MM.1S (cell line): ENCODE measurements around the gene DSC1.
"Not testable (repeated sequence)": the region's sequence is repeated elsewhere in the genome, so short reads cannot be mapped to it uniquely, and the experiment has no call there.

ENCODE experiments used
- DNase-seq: peaks from one replicate; pipeline ENCODE4 v3.0.0-alpha.2; 2015
- H2AFZ ChIP-seq: fragments of 300-600 bp; sonication (generic); 2 replicates; pipeline ENCODE4 v1.6.0; 2016; ENCODE audit warnings: antibody characterized with exemption, low read length
- H3F3A ChIP-seq: fragments of 300-600 bp; sonication (generic); 2 replicates; pipeline ENCODE4 v1.6.1; 2016; ENCODE audit warnings: mild to moderate bottlenecking, antibody characterized with exemption, low read length, moderate library complexity, mixed read lengths; ENCODE audit not compliant: insufficient read depth
- H3K27ac ChIP-seq: fragments of 300-600 bp; sonication (generic); 2 replicates; pipeline ENCODE4 v1.5.1; 2016; ENCODE audit warnings: mild to moderate bottlenecking, low read length
- H3K27me3 ChIP-seq: fragments of 300-600 bp; sonication (generic); replicated peaks from 2 replicates; pipeline ENCODE4 v1.6.0; 2016; ENCODE audit warnings: low read length; ENCODE audit not compliant: insufficient read depth
- H3K36me3 ChIP-seq: fragments of 300-600 bp; sonication (generic); replicated peaks from 2 replicates; pipeline ENCODE4 v1.6.1; 2016; ENCODE audit warnings: mild to moderate bottlenecking, low read length, mixed read lengths; ENCODE audit not compliant: insufficient read depth
- H3K4me1 ChIP-seq: fragments of 300-600 bp; sonication (generic); 2 replicates; pipeline ENCODE4 v1.6.1; 2016; ENCODE audit warnings: low read length, mixed read lengths
- H3K4me2 ChIP-seq: fragments of 300-600 bp; sonication (generic); 2 replicates; pipeline ENCODE4 v1.6.0; 2016; ENCODE audit warnings: low read depth, low read length
- H3K4me3 ChIP-seq: fragments of 300-600 bp; sonication (generic); 2 replicates; pipeline ENCODE4 v1.5.1; 2016; ENCODE audit warnings: low read length, mixed read lengths
- H3K79me2 ChIP-seq: fragments of 300-600 bp; sonication (generic); 2 replicates; pipeline ENCODE4 v1.6.1; 2016; ENCODE audit warnings: mixed run types, low read length, mixed read lengths
- H3K9ac ChIP-seq: fragments of 300-600 bp; sonication (generic); 2 replicates; pipeline ENCODE4 v1.6.1; 2016; ENCODE audit warnings: low read length, mixed read lengths
- H3K9me2 ChIP-seq: fragments of 300-600 bp; sonication (generic); replicated peaks from 2 replicates; pipeline ENCODE4 v1.6.1; 2016; ENCODE audit warnings: mild to moderate bottlenecking, low read length, mixed read lengths; ENCODE audit not compliant: insufficient read depth
- H3K9me3 ChIP-seq: fragments of 300-600 bp; sonication (generic); replicated peaks from 2 replicates; pipeline ENCODE4 v1.6.1; 2016; ENCODE audit warnings: mild to moderate bottlenecking, low read length, mixed read lengths; ENCODE audit not compliant: insufficient read depth
- H4K20me1 ChIP-seq: fragments of 300-600 bp; sonication (generic); 2 replicates; pipeline ENCODE4 v1.6.1; 2016; ENCODE audit warnings: mild to moderate bottlenecking, low read length, moderate library complexity, mixed read lengths; ENCODE audit not compliant: insufficient read depth
- EZH2 ChIP-seq: fragments of 300-600 bp; sonication (generic); optimal IDR thresholded peaks from 2 replicates; pipeline ENCODE3; 2017; ENCODE audit warnings: low read depth, mild to moderate bottlenecking, antibody characterized with exemption, low read length, mixed read lengths
- EZH2phosphoT487 ChIP-seq: fragments of 300-600 bp; sonication (generic); IDR thresholded peaks from 2 replicates; pipeline ENCODE4 v1.6.1; 2018; ENCODE audit warnings: antibody characterized with exemption, low read length
- TF ChIP-seq, protein P1 (sequence below): fragments of 300-600 bp; sonication (generic); IDR thresholded peaks from 2 replicates; pipeline ENCODE4 v1.5.1; 2016; ENCODE audit warnings: antibody characterized with exemption, low read length, mixed read lengths

Gene DSC1

DNA sequence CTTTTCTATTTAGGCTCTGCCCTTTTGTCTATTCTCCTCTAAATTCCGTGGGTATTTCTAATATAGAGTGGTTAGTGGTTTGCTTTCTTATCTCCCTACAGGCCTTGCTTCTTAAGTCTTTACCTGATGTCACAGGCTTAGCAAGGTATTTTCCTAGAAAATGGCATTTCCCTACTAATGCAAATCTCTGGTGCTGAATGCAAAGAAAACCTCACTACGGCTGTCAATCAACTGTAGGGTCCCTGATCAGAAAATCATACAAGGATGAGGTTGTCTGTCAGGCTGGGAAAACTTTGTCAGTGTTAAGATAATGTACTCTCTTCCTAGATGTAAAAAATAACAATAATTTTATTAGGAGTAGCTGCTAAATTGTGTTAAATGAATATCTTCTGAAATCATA, 27.1 kb upstream of the DSC1 start:
- Histone ChIP-seq H3K9me2 (no peaks in the 10 kb centered on the region), H3K9ac (no peak overlapping the region), H3F3A (no peaks in the 10 kb centered on the region), H4K20me1 (no peaks in the 10 kb centered on the region), H3K36me3 (no peaks in the 10 kb centered on the region), H3K4me2 (no peak overlapping the region), H3K27ac (no peak overlapping the region), H3K4me1 (no peaks in the 10 kb centered on the region), H3K4me3 (no peak overlapping the region), H3K79me2 (no peaks in the 10 kb centered on the region), H3K9me3 (no peaks in the 10 kb centered on the region), H3K27me3 (no peaks in the 10 kb centered on the region), H2AFZ (no peak overlapping the region)
- TF ChIP-seq EZH2phosphoT487 (no peak), EZH2 (no peak)
- TF ChIP-seq, protein P1, sequence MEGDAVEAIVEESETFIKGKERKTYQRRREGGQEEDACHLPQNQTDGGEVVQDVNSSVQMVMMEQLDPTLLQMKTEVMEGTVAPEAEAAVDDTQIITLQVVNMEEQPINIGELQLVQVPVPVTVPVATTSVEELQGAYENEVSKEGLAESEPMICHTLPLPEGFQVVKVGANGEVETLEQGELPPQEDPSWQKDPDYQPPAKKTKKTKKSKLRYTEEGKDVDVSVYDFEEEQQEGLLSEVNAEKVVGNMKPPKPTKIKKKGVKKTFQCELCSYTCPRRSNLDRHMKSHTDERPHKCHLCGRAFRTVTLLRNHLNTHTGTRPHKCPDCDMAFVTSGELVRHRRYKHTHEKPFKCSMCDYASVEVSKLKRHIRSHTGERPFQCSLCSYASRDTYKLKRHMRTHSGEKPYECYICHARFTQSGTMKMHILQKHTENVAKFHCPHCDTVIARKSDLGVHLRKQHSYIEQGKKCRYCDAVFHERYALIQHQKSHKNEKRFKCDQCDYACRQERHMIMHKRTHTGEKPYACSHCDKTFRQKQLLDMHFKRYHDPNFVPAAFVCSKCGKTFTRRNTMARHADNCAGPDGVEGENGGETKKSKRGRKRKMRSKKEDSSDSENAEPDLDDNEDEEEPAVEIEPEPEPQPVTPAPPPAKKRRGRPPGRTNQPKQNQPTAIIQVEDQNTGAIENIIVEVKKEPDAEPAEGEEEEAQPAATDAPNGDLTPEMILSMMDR: no peak
- DNase-seq: no peak

DNA sequence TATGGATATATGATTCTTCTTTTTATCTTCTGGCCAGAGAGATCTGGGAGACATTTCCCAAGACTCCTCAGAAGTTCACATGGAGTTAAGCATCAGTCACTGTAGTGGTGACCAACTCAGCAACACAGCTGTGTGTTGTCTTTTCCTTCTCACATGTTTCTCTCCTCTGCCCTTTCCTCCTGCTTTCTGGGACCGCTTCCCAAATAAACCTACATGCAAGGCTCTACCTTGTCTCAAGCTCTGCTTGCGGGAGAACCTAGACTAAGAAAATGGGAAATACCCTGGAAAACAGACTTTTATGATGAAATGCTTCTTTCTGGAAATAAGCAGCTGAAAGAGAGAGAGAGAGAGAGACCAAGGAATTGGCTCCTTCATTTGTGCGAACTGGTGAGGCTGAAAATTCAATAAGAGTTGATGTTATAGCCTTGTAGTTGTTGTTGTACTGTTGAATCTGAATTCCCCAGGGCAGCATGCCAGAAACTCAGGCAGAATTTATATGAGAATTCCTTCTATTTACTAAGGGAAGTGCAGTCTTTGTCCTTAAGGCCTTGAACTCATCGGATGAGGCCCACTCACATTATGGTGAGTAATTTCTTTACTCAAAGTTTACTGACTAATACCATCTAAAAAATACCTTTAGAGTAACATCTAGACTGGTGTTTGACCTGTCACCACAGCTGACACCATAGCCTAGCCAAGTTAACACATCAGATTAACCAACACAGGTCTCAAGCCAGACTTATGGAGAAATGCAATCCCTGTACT, 22.7 kb upstream of the DSC1 start:
- Histone ChIP-seq H3K27ac (no peak overlapping the region), H3K9me3 (no peaks in the 10 kb centered on the region), H3K36me3 (no peaks in the 10 kb centered on the region), H3K79me2 (no peaks in the 10 kb centered on the region), H2AFZ (no peak overlapping the region), H3K4me3 (no peak overlapping the region), H4K20me1 (no peaks in the 10 kb centered on the region), H3K27me3 (no peaks in the 10 kb centered on the region), H3F3A (no peaks in the 10 kb centered on the region), H3K9ac (no peak overlapping the region), H3K4me2 (no peak overlapping the region), H3K9me2 (no peaks in the 10 kb centered on the region), H3K4me1 (no peaks in the 10 kb centered on the region)
- DNase-seq: no peak
- TF ChIP-seq EZH2phosphoT487: no peak
- TF ChIP-seq, protein P1: no peak

DNA sequence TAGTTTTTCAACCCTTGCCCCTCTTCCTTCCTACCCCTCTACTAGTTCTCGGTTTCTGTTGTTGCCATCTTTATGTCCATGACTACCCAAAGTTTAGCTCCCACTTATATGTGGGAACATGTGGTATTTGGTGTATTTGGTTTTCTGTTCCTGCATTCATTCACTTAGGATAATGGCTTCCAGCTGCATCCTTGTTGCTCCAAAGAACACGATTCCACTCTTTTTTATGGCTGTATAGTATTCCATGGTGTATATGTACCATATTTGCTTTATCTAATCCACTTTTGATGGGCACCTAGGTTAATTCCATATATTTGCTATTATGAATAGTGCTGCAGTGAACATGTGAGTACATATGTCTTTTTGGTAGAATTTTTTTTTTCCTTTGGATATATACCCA, 20.6 kb upstream of the DSC1 start:
- Histone ChIP-seq H3K79me2 (no peaks in the 10 kb centered on the region), H4K20me1 (no peaks in the 10 kb centered on the region), H2AFZ (no peak overlapping the region), H3K4me1 (no peaks in the 10 kb centered on the region), H3K9me2 (no peaks in the 10 kb centered on the region), H3K9me3 (no peaks in the 10 kb centered on the region), H3K4me3 (no peak overlapping the region), H3K9ac (no peak overlapping the region), H3F3A (no peaks in the 10 kb centered on the region), H3K27me3 (no peaks in the 10 kb centered on the region), H3K4me2 (no peak overlapping the region), H3K27ac (no peak overlapping the region), H3K36me3 (no peaks in the 10 kb centered on the region)
- TF ChIP-seq EZH2 (no peak), EZH2phosphoT487 (no peak)
- TF ChIP-seq, protein P1: no peak
- no peak for DNase-seq

DNA sequence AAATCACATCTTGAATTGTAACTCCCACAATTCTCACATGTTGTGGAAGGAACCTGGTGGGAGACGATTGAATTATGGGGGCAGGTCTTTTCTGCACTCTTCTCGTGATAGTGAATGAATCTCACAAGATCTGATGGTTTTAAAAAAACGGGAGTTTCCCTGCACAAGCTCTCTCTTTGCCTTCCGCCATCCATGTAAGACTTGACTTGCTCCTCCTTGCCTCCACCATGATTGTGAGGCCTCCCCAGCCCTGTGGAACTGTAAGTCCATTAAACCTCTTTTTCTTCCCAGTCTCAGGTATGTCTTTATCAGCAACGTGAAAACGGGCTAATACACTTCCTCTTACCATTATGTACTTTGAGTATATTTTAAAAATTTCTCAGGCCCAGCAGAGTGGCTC, 14.7 kb upstream of the DSC1 start:
- not testable (repeated sequence) for H4K20me1 ChIP-seq, H3K9ac ChIP-seq, H3K79me2 ChIP-seq, H3K4me2 ChIP-seq, H3K9me2 ChIP-seq, DNase-seq, H3K27ac ChIP-seq, H3F3A ChIP-seq, H3K4me3 ChIP-seq, H2AFZ ChIP-seq, H3K27me3 ChIP-seq, H3K36me3 ChIP-seq, H3K9me3 ChIP-seq, H3K4me1 ChIP-seq
